K562 (cell line): Measurements from ENCODE around the gene DLK2. TPM values are rescaled to one million over a fixed set of nuclear protein-coding genes. Genes with fewer than 3 reads are reported as not detected.

Experiments used
- GTF2E2 ChIP-seq: fragments of 200-800 bp; sonication (Bioruptor generic); IDR thresholded peaks from 2 replicates; pipeline ENCODE4 v1.6.1; 2016; ENCODE audit warnings: missing genetic modification characterization, missing compliant biosample characterization
- HDAC6 ChIP-seq: IDR thresholded peaks from 2 replicates; pipeline ENCODE4 v1.6.1; 2012; ENCODE audit warnings: low read depth, mild to moderate bottlenecking, control low read depth, inconsistent platforms, low read length, moderate library complexity
- MTA1 ChIP-seq: fragments of 450-650 bp; IDR thresholded peaks from 2 replicates; pipeline ENCODE4 v1.6.1; 2017; ENCODE audit warnings: borderline replicate concordance
- MYC ChIP-seq, 2 experiments: fragments of 250-450 bp in 1 of 2; sonication (Bioruptor Pico) in 1 of 2; IDR thresholded peaks; 2 replicates each; pipeline versions ENCODE4 v1.5.1 to v1.6.1; 2012 to 2021; ENCODE audit warnings: low read depth in 2 of 2, borderline replicate concordance in 1 of 2, improper control_type of control experiment in 1 of 2, low read length in 1 of 2, mild to moderate bottlenecking in 1 of 2, moderate library complexity in 1 of 2
- NFE2L1 ChIP-seq: fragments of 450-650 bp; IDR thresholded peaks from 2 replicates; pipeline ENCODE4 v1.6.1; 2016; ENCODE audit warnings: missing genetic modification characterization, low read depth, mild to moderate bottlenecking, missing compliant biosample characterization, moderate library complexity, borderline replicate concordance
- PHF21A ChIP-seq: fragments of 450-650 bp; IDR thresholded peaks from 2 replicates; pipeline ENCODE4 v1.6.1; 2017; ENCODE audit warnings: low read depth, borderline replicate concordance
- RAD51 ChIP-seq: fragments of 450-650 bp; IDR thresholded peaks from 2 replicates; pipeline ENCODE4 v1.7.1; 2016; ENCODE audit warnings: low read depth, mild to moderate bottlenecking, borderline replicate concordance
- RB1 ChIP-seq: fragments of 450-650 bp; IDR thresholded peaks from 2 replicates; pipeline ENCODE4 v1.6.1; 2017; ENCODE audit warnings: low read depth, mild to moderate bottlenecking
- SMARCB1 ChIP-seq: IDR thresholded peaks from 2 replicates; pipeline ENCODE4 v1.6.1; 2011; ENCODE audit warnings: improper control_type of control experiment, low read depth; ENCODE audit not compliant: insufficient read length
- SREBF1 ChIP-seq: fragments of 150-350 bp; IDR thresholded peaks from 2 replicates; pipeline ENCODE4 v1.6.1; 2014; ENCODE audit warnings: antibody characterized with exemption, low read depth, low read length, borderline replicate concordance
- ZC3H4 ChIP-seq: sonication (generic); formaldehyde crosslinking; IDR thresholded peaks from 2 replicates; pipeline ENCODE4 v1.9.0; 2021; ENCODE audit warnings: missing genetic modification reagents, borderline replicate concordance
- ZFX ChIP-seq: sonication (generic); formaldehyde crosslinking; IDR thresholded peaks from 2 replicates; pipeline ENCODE4 v1.8.0; 2022; ENCODE audit warnings: mild to moderate bottlenecking, missing genetic modification reagents, moderate library complexity
- ZNF764 ChIP-seq: fragments of 250-450 bp; sonication (Bioruptor Pico); IDR thresholded peaks from 2 replicates; pipeline ENCODE4 v1.4.0; 2020; ENCODE audit warnings: low read depth, mild to moderate bottlenecking, moderate library complexity
- polyA plus RNA-seq, 8 experiments: library from polyadenylated mRNA; depleted of rRNA in 4 of 8; stranded (reverse) in 5 of 8; unstranded in 3 of 8; fragments of >200 nt; fragmentation: Nextera tagmentation in 2 of 8; fragmentation: Illumina TruSeq in 1 of 8; extraction: Ambion mirVana in 2 of 8; extraction: Trizol in 1 of 8; gene quantifications; 2 replicates each; pipeline versions ENCODE4 v1.2.1 to v1.2.3, GENCODE V29; 2011 to 2014; ENCODE audit warnings: inconsistent platforms in 1 of 8, missing spikeins in 1 of 8
- total RNA-seq, 7 experiments: library from RNA; depleted of rRNA in 6 of 7; stranded (reverse); fragments of >200 nt in 6 of 7; fragmentation: Illumina TruSeq in 2 of 7; extraction: Trizol in 2 of 7; gene quantifications; 2 replicates each; pipeline versions ENCODE4 v1.2.1 to v1.2.3, GENCODE V29; 2011 to 2021; ENCODE audit warnings: low replicate concordance in 1 of 7
- TF ChIP-seq, protein P1 (sequence below): fragments of 450-650 bp; IDR thresholded peaks from 2 replicates; pipeline ENCODE4 v1.6.1; 2017; ENCODE audit warnings: mild to moderate bottlenecking, moderate library complexity
- TF ChIP-seq, protein P2 (sequence below): sonication (generic); formaldehyde crosslinking; IDR thresholded peaks from 2 replicates; pipeline ENCODE4 v1.9.0; 2022; ENCODE audit warnings: mild to moderate bottlenecking, missing genetic modification reagents
- TF ChIP-seq, protein P3 (sequence below), 2 experiments: fragments of 450-650 bp; IDR thresholded peaks; 2 replicates each; pipeline ENCODE4 v1.6.1; 2018; ENCODE audit warnings: mild to moderate bottlenecking in 2 of 2, low read depth in 1 of 2; ENCODE audit not compliant: partially characterized antibody in 2 of 2
- TF ChIP-seq, protein P4 (sequence below), 2 experiments: fragments of 450-650 bp in 1 of 2; sonication (generic) in 1 of 2; formaldehyde crosslinking; conservative IDR thresholded peaks; 2 replicates each; pipeline versions ENCODE4 v1.4.0 to v1.8.1; 2020 to 2022; ENCODE audit warnings: mild to moderate bottlenecking in 1 of 2, missing genetic modification reagents in 1 of 2
- TF ChIP-seq, protein P5 (sequence below): IDR thresholded peaks from 2 replicates; pipeline ENCODE4 v1.6.1; 2014; ENCODE audit warnings: antibody characterized with exemption

Gene DLK2
- total and polyA plus RNA-seq, 9 of the 15 experiments (the other 6 are each of a cell fraction or from before 2014, with no cell fraction given), result 0.11 to 0.53 (median 0.29) TPM; not detected in 3

DNA sequence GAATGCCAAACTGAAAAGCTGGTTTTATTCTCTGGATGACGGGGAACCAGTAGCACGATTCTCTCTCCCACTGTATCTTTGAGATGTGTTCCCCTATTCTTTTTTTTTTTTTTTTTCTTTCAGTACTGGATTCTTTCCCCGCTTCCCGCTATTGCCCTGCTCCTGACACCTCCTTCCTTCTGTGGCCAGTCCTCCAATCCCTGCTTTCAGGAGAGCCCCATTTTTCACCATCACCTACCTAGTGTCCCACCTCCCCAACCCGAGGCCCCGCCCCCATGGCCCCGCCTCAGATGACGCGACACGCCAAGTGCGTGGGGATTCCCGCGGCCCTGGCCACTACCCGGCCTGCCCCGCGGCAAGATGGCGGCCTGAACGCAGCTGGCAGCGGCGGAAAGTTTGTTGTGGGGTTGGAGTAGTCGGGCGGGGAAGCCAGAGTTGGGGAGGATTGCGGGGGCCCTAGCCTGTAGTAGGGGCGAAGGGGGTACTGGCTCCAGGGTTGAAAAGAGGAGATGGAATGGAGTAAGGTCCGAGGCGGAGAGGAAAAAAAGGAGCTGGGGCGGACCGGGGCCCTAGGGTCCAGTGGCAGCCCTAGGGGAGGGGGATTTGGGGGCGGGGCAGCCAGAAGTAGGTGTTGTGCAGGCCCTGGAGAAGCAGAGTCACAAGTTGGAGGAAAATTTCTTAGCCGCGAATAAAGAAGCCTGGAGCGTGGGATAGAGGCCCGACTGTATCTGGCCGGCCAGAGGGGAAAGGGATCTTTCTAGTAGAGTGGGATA, 22.1 kb upstream of the DLK2 start, which contains the start of gene TJAP1 (continued):
- TF ChIP-seq MYC (IDR thresholded peaks at IDR 0.05; ENCODE audit: low read depth, low read length), result peak; percentile 51; the same call in 1 of the 2 replicates
- TF ChIP-seq MYC (CRISPR knock-in tag; IDR thresholded peaks at IDR 0.05; ENCODE audit: borderline replicate concordance, low read depth), result no peak
- TF ChIP-seq RAD51, result no peak
- TF ChIP-seq, protein P1, sequence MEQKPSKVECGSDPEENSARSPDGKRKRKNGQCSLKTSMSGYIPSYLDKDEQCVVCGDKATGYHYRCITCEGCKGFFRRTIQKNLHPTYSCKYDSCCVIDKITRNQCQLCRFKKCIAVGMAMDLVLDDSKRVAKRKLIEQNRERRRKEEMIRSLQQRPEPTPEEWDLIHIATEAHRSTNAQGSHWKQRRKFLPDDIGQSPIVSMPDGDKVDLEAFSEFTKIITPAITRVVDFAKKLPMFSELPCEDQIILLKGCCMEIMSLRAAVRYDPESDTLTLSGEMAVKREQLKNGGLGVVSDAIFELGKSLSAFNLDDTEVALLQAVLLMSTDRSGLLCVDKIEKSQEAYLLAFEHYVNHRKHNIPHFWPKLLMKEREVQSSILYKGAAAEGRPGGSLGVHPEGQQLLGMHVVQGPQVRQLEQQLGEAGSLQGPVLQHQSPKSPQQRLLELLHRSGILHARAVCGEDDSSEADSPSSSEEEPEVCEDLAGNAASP, result no peak
- TF ChIP-seq HDAC6, result no peak
- TF ChIP-seq ZC3H4 (CRISPR knock-in tag), result no peak
- TF ChIP-seq, protein P2, sequence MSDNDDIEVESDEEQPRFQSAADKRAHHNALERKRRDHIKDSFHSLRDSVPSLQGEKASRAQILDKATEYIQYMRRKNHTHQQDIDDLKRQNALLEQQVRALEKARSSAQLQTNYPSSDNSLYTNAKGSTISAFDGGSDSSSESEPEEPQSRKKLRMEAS (CRISPR knock-in tag), result 0 out of 2 replicates have a peak, but pooled peaks have one; percentile 11
- TF ChIP-seq, protein P3, sequence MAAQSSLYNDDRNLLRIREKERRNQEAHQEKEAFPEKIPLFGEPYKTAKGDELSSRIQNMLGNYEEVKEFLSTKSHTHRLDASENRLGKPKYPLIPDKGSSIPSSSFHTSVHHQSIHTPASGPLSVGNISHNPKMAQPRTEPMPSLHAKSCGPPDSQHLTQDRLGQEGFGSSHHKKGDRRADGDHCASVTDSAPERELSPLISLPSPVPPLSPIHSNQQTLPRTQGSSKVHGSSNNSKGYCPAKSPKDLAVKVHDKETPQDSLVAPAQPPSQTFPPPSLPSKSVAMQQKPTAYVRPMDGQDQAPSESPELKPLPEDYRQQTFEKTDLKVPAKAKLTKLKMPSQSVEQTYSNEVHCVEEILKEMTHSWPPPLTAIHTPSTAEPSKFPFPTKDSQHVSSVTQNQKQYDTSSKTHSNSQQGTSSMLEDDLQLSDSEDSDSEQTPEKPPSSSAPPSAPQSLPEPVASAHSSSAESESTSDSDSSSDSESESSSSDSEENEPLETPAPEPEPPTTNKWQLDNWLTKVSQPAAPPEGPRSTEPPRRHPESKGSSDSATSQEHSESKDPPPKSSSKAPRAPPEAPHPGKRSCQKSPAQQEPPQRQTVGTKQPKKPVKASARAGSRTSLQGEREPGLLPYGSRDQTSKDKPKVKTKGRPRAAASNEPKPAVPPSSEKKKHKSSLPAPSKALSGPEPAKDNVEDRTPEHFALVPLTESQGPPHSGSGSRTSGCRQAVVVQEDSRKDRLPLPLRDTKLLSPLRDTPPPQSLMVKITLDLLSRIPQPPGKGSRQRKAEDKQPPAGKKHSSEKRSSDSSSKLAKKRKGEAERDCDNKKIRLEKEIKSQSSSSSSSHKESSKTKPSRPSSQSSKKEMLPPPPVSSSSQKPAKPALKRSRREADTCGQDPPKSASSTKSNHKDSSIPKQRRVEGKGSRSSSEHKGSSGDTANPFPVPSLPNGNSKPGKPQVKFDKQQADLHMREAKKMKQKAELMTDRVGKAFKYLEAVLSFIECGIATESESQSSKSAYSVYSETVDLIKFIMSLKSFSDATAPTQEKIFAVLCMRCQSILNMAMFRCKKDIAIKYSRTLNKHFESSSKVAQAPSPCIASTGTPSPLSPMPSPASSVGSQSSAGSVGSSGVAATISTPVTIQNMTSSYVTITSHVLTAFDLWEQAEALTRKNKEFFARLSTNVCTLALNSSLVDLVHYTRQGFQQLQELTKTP (IDR thresholded peaks at IDR 0.05; ENCODE audit: low read depth in 1 of 2, partially characterized antibody in 2 of 2), result peak in 1 of 2 experiments; percentile 67
- TF ChIP-seq PHF21A, result no peak
- no peak for TF ChIP-seq SMARCB1
- TF ChIP-seq RB1, result peak; percentile 51; the same call in 1 of the 2 replicates
- TF ChIP-seq GTF2E2 (tag), result peak; percentile 75; the same call in 1 of the 2 replicates
- TF ChIP-seq, protein P4, sequence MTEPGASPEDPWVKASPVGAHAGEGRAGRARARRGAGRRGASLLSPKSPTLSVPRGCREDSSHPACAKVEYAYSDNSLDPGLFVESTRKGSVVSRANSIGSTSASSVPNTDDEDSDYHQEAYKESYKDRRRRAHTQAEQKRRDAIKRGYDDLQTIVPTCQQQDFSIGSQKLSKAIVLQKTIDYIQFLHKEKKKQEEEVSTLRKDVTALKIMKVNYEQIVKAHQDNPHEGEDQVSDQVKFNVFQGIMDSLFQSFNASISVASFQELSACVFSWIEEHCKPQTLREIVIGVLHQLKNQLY (CRISPR knock-in tag; conservative IDR thresholded peaks at IDR 0.05), result no peak
- no peak for TF ChIP-seq SREBF1
- no peak for TF ChIP-seq MTA1
- TF ChIP-seq NFE2L1 (tag), result no peak
- TF ChIP-seq ZNF764 (CRISPR knock-in tag), result no peak
- peak; percentile 93 for TF ChIP-seq ZFX (CRISPR knock-in tag)
- TF ChIP-seq, protein P5, sequence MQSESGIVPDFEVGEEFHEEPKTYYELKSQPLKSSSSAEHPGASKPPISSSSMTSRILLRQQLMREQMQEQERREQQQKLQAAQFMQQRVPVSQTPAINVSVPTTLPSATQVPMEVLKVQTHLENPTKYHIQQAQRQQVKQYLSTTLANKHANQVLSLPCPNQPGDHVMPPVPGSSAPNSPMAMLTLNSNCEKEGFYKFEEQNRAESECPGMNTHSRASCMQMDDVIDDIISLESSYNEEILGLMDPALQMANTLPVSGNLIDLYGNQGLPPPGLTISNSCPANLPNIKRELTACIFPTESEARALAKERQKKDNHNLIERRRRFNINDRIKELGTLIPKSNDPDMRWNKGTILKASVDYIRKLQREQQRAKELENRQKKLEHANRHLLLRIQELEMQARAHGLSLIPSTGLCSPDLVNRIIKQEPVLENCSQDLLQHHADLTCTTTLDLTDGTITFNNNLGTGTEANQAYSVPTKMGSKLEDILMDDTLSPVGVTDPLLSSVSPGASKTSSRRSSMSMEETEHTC, result no peak
